Motor neuron (in vitro differentiated cells): ENCODE measurements around the gene CCDC34. TPM values are rescaled to one million over a fixed set of nuclear protein-coding genes. Genes with fewer than 3 reads are reported as not detected.

ENCODE experiments used
- ATAC-seq, 8 experiments: fragments of 200-7000 bp; cut with Tn5 transposase; replicated peaks in 6 of 8; 2 replicates each; pipeline ENCODE4 v1.8.0; 2021; ENCODE audit warnings: mild to moderate bottlenecking in 8 of 8, moderate library complexity in 8 of 8
- H3K27ac ChIP-seq, 2 donors: fragments of 250-450 bp; sonication (Bioruptor Pico); 2 replicates each; pipeline ENCODE4 v1.9.0; 2021; ENCODE audit warnings: antibody characterized with exemption in 2 of 2, mild to moderate bottlenecking in 2 of 2, moderate library complexity in 1 of 2
- H3K4me1 ChIP-seq, 2 donors: fragments of 250-450 bp; sonication (Bioruptor Pico); replicated peaks in 1 of 2; 2 replicates each; pipeline ENCODE4 v1.6.1; 2021; ENCODE audit warnings: antibody characterized with exemption in 2 of 2, mild to moderate bottlenecking in 2 of 2, moderate library complexity in 1 of 2
- H3K4me3 ChIP-seq, 5 donors: fragments of 250-450 bp; sonication (Bioruptor Pico); 2 replicates each; pipeline ENCODE4 v1.9.0; 2021; ENCODE audit warnings: antibody characterized with exemption in 5 of 5, mild to moderate bottlenecking in 5 of 5, moderate library complexity in 4 of 5
- WGBS, 10 experiments: fragments of 450-650 bp; shearing (Covaris generic); methylation state at CpG; one replicate each; pipeline ENCODE4 v1.0.0; 2022; 5-methylcytosine and 5-hydroxymethylcytosine counted together
- in situ Hi-C, 9 experiments: fragments of 400-800 bp; cut with MboI; loops; one replicate each; pipeline ENCODE4 v1.15.0; 2021; ENCODE audit warnings: low sequenced_read_pairs in 9 of 9, low pct_unique_long_range_greater_than_20kb in 2 of 9; ENCODE audit not compliant: unreplicated experiment in 9 of 9
- total RNA-seq, 8 experiments: library from RNA; unstranded; fragments of 300-600 nt; gene quantifications; 2 replicates each; pipeline versions ENCODE4 v1.2.3 to v1.2.4, GENCODE V29; 2022

Gene CCDC34
- total RNA-seq, 8 experiments from 2014 or later = 9.4 to 40.2 (median 23.9) TPM

DNA sequence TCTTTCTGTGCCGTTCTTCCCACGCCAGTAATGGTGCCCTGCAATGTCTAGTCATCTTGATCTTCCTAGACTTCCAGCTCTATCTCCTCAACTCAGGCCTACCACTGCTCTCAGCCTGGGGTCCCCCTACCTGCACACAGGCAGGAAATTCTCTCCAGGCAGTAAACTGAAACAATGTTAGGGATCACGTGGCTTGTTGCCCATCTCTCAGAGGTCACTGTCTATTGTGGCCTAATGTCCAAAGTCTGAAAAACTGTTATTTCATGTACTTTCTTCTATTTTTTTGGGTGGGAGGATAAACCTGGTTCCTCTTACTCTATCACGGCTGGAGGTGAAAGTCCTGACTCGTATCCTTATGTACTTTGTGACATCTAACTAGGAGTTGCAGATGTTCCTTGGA is 59.1 kb downstream of the CCDC34 start:
- 61 to 85% (median 79%) methylated on average over 3 to 5 of the region's 5 CpGs; no CpG with 5 or more reads in 2 of the 10 experiments for WGBS, 10 experiments
- in situ Hi-C loops = no loop called here
- ATAC-seq = no peak
- H3K4me1 ChIP-seq = no peaks in the 10 kb centered on the region
- no peak overlapping the region for H3K27ac ChIP-seq
- no peak overlapping the region for H3K4me3 ChIP-seq

DNA sequence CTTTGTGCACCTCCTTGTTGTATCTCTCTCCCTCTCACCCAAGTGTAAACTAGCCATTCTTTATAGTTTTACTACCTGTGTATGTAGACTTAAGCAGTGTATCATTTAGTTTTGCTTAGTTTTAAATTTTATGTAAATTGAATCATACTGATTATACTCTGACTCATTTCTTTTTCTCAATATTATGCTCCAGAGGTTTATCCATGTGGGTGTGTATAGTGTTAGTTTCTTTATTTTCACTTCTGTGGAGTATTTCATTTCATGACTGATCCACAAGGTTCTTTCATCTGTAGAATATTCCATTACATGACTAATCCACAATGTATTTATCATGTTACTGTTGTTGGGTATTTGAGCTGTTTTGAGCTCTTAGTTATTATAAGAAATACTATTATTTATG is 62.0 kb downstream of the CCDC34 start:
- peak in 2 of 8 experiments; percentile 74 to 85 for ATAC-seq
- Histone ChIP-seq H3K4me1 (no peaks in the 10 kb centered on the region), H3K4me3 (no peak overlapping the region), H3K27ac (no peak overlapping the region)
- in situ Hi-C loops = no loop called here

DNA sequence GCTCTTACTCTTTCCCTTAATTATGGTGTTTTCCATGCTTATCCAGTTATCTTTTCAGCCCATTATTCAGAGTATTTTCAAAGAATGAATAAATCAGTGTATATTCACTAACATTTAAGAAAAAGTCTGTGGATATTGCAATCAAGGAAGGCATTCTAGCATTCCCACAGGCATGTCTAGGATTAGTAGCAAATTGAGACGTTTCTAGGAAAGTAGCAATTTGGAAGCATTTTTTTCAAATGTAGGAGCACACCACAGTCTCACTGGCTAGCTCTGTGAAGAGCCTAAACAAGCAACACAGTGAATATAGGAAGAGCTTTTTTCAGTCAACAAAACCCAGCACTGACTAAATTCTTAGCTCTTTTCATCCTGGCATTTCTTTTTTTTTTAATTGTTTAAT is 65.4 kb downstream of the CCDC34 start:
- 0 to 100% (median 72%) methylated on average over 1 of the region's 1 CpG; no CpG with 5 or more reads in 2 of the 10 experiments for WGBS, 10 experiments
- no peak for ATAC-seq
- no peak overlapping the region for H3K4me3 ChIP-seq
- in situ Hi-C loops = loop anchor here in 2 of 9 experiments (25.0 kb wide), 1 partner anchor 110 kb away; no protein-coding TSS in a partner anchor
- no peaks in the 10 kb centered on the region for H3K4me1 ChIP-seq
- H3K27ac ChIP-seq = no peak overlapping the region

GRCh38 chr11:27296497-27296896 is 66.5 kb downstream of the CCDC34 start:
- WGBS, 10 experiments = 52 to 93% (median 67%) methylated on average over 1 to 3 of the region's 3 CpGs; no CpG with 5 or more reads in 2 of the 10 experiments
- Histone ChIP-seq H3K27ac (no peak overlapping the region), H3K4me3 (no peak overlapping the region), H3K4me1 (no peaks in the 10 kb centered on the region)
- ATAC-seq = peak in 3 of 8 experiments; percentile 20 to 88 (median 38)
- in situ Hi-C loops = loop anchor here in 2 of 9 experiments (25.0 kb wide), 1 partner anchor 109 kb away; no protein-coding TSS in a partner anchor

GRCh38 chr11:27295928-27296327 is 67.1 kb downstream of the CCDC34 start:
- WGBS, 10 experiments = 80 to 100% (median 100%) methylated on average over 1 of the region's 1 CpG; no CpG with 5 or more reads in 5 of the 10 experiments
- no peak for ATAC-seq
- Histone ChIP-seq H3K4me3 (no peak overlapping the region), H3K27ac (no peak overlapping the region), H3K4me1 (no peaks in the 10 kb centered on the region)
- in situ Hi-C loops = loop anchor here in 2 of 9 experiments (25.0 kb wide), 1 partner anchor 109 kb away; no protein-coding TSS in a partner anchor

GRCh38 chr11:27294654-27295053 is 68.4 kb downstream of the CCDC34 start:
- ATAC-seq = no peak
- WGBS, 10 experiments = 32 to 93% (median 64%) methylated on average over 3 to 4 of the region's 4 CpGs; no CpG with 5 or more reads in 2 of the 10 experiments
- Histone ChIP-seq H3K4me3 (no peak overlapping the region), H3K27ac (no peak overlapping the region), H3K4me1 (no peaks in the 10 kb centered on the region)
- in situ Hi-C loops = loop anchor here in 2 of 9 experiments (25.0 kb wide), 1 partner anchor 107 kb away; no protein-coding TSS in a partner anchor

DNA sequence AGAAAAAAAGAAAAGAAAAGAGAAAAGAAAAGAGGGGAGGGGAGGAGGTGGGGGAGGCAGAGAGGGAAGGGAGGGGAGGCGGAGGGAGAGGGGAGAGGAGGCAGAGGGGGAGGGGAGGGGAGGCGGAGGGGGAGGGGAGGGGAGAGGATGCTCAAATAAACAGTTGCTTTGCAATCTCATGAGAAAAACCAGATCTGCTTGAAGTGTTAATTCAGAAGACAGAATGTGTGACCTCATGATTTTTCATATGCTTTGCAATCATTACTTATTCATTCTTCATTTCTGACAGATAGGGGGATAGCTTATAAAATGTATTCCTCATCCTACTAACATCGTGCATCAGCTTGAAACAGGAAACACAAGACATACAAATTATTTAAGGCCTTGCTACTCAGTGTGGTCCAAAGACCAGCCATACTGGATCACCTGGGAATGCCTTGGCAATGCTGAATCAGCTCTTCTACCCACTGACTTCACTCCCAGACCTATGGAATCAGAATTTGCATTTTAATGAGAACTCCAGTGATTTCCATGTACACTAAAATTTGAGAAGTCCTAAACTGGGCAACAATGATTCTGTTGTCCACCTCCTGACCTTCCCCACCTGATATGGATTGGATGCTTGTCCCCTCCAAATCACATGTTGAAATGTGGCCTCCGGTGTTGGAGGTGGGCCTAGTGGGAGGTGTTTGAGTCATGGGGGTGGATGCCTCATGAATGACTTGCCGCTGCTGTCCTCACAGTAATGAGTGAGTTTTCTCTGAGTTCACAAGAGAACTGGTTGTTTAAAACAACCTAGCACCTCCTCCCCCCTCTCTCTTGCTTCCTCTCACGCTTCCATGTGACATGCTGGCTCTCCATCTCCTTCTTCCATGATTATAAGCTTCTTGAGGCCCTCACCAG is 69.2 kb downstream of the CCDC34 start:
- in situ Hi-C loops = loop anchor here in 2 of 9 experiments (25.0 kb wide), 1 partner anchor 106 kb away; no protein-coding TSS in a partner anchor
- ATAC-seq = peak in 2 of 8 experiments; percentile 4 to 7
- H3K4me3 ChIP-seq = no peak overlapping the region
- no peak overlapping the region for H3K27ac ChIP-seq
- WGBS, 10 experiments = 16 to 100% (median 76%) methylated on average over 1 to 4 of the region's 6 CpGs; no CpG with 5 or more reads in 2 of the 10 experiments
- H3K4me1 ChIP-seq = no peaks in the 10 kb centered on the region

GRCh38 chr11:27292637-27293010 is 70.4 kb downstream of the CCDC34 start:
- Histone ChIP-seq H3K4me1 (no peaks in the 10 kb centered on the region), H3K4me3 (no peak overlapping the region), H3K27ac (no peak overlapping the region)
- WGBS, 10 experiments = 0 to 100% (median 79%) methylated on average over 1 to 2 of the region's 2 CpGs
- ATAC-seq = no peak
- in situ Hi-C loops = loop anchor here in 2 of 9 experiments (25.0 kb wide), 1 partner anchor 105 kb away; no protein-coding TSS in a partner anchor

- no peak overlapping the region for H3K27ac ChIP-seq
- H3K4me1 ChIP-seq = no peaks in the 10 kb centered on the region
- H3K4me3 ChIP-seq = no peak overlapping the region
- ATAC-seq = peak in 2 of 8 experiments; percentile 32 to 58
- in situ Hi-C loops = loop anchor here in 2 of 9 experiments (25.0 kb wide), 1 partner anchor 105 kb away; no protein-coding TSS in a partner anchor
- 0 to 100% (median 84%) methylated on average over 1 to 4 of the region's 5 CpGs for WGBS, 10 experiments
Observed at GRCh38 chr11:27291954-27292636, 70.9 kb downstream of the CCDC34 start.

DNA sequence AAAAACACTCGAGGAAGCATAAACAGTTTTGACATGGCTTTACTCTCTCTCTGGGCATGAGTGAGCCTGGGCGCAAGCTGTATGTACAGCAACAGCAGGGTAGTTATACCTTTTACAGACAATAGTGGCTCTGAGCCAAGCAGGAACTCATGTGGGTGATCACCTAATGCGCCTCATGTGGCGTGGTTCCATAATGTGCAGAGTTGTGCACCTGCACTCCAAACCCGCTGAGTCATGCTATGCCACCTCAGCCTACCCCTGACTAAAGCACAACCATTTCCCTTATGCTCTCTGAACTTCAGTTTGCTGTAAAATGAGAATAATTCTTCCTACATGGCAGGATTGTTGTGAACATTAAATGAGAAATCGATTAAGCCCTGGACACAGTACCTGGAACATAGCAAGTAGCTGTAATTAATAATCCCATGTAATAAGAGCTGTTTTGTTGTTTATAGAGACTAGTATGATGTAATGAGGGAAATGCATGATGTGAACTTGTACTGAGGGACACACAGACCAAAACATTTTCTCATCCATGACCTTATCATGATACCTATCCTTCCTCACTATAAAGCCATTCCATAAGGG is 71.6 kb downstream of the CCDC34 start:
- no peak for ATAC-seq

DNA sequence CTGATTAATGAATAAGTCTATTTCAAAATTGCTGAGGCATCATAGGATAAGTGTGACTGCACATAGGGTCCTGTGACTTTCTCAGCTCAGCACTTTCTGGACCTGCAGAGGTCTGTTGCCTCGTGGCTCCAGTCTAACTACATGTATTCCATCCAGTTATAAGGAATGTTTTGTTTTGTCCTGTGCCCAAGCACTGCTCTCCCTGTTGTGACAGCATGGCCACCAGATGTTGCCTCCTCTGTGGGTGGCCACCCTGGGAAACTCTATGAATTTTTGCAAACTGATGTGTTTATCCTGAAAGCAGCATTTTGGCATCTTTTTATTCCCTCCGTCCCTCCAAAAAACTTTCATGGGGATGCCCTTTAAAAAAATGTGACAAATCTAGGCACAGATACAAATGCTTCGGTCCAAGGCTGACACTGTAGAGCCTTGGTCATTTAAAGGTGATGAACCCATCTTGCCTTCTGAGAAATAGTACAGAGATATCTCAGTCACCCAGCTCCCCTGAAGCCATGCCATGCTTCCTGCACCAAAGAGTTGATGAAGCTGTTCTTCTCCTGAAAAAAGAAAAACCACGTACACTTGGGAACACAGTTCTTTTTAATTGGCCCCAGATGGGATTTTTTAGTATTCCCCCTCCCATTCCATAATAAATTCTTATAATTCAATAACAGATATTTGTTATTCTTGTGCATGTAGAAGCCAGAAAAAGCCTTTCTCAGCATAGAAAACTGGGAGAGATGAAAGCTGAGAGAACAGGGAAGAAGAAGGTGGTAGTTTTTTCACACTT is 72.6 kb downstream of the CCDC34 start:
- peak in 3 of 8 experiments; percentile 60 to 94 (median 80) for ATAC-seq
- Histone ChIP-seq H3K4me1 (no peaks in the 10 kb centered on the region), H3K27ac (no peak overlapping the region), H3K4me3 (no peak overlapping the region)
- in situ Hi-C loops = loop anchor here in 2 of 9 experiments (25.0 kb wide), 1 partner anchor 103 kb away; no protein-coding TSS in a partner anchor
- WGBS, 10 experiments = 0 to 100% (median 63%) methylated on average over 1 to 4 of the region's 4 CpGs

More for the DNA sequence above, 71.6 kb downstream of the CCDC34 start:
- Histone ChIP-seq H3K4me1 (no peaks in the 10 kb centered on the region), H3K27ac (no peak overlapping the region), H3K4me3 (no peak overlapping the region)
- in situ Hi-C loops = loop anchor here in 2 of 9 experiments (25.0 kb wide), 1 partner anchor 104 kb away; no protein-coding TSS in a partner anchor
- WGBS, 10 experiments = 50 to 100% (median 92%) methylated on average over 1 to 6 of the region's 6 CpGs; no CpG with 5 or more reads in 1 of the 10 experiments
